HCT116 (cell line): ENCODE data around the gene KLHL35. TPM values are rescaled to one million over a fixed set of nuclear protein-coding genes. Genes with fewer than 3 reads are reported as not detected.

Experiments used
- ATAC-seq: fragments of 200-7000 bp; cut with Tn5 transposase; 2 replicates; pipeline ENCODE4 v1.9.1; 2020; ENCODE audit warnings: mild to moderate bottlenecking, moderate library complexity
- BruUV-seq: library from RNA; stranded (reverse); fragments of 400-500 nt; replicated peaks from 2 replicates; lab custom pipeline; 2021; lab: Mats Ljungman, UMichigan
- CTCF ChIA-PET: fragments of 300-600 bp; sonication (Branson Sonifier 250); formaldehyde crosslinking; loops from one replicate; lab custom pipeline; 2021; ENCODE audit warnings: antibody characterized with exemption; lab: Charles Lee
- POLR2A ChIA-PET: fragments of 300-600, 350-600 bp; sonication (Branson Sonifier 250); formaldehyde crosslinking; loops from one replicate; lab custom pipeline; 2021; ENCODE audit warnings: antibody characterized with exemption; lab: Charles Lee
- RAD21 ChIA-PET, 2 experiments: fragments of 300-600 bp; sonication (Branson Sonifier 250); formaldehyde crosslinking; loops; one replicate each; lab custom pipeline; 2023; ENCODE audit warnings: low total read pairs in 2 of 2; ENCODE audit not compliant: uncharacterized antibody in 2 of 2, unreplicated experiment in 2 of 2, low non-redundant PET in 1 of 2; lab: Charles Lee
- DNase-seq: peaks from one replicate; pipeline ENCODE4 v3.0.0-alpha.2; 2010; ENCODE audit warnings: low read depth, low spot score
- H2AFZ ChIP-seq: fragments of 200-600 bp; shearing (Covaris generic), sonication (generic); 2 replicates; pipeline ENCODE4 v1.6.1; 2017; ENCODE audit warnings: low read depth, mixed run types, mixed read lengths, antibody characterized with exemption, low read length; ENCODE audit not compliant: poor library complexity, severe bottlenecking
- H3K27ac ChIP-seq: 2 replicates; pipeline ENCODE4 v1.5.1; 2012; ENCODE audit warnings: low read depth, low read length
- H3K27me3 ChIP-seq: fragments of 200-600 bp; sonication (generic); 2 replicates; pipeline ENCODE4 v1.6.1; 2016; ENCODE audit warnings: mixed run types, low read length, mixed read lengths; ENCODE audit not compliant: insufficient read depth
- H3K36me3 ChIP-seq, 2 experiments: fragments of 200-500 bp in 1 of 2; fragments of 200-600 bp in 1 of 2; sonication (Bioruptor generic) in 1 of 2; sonication (generic) in 1 of 2; 2 replicates each; pipeline versions ENCODE4 v1.5.1 to v1.6.1; 2014 to 2016; ENCODE audit warnings: low read length in 2 of 2, inconsistent platforms in 1 of 2, mixed read lengths in 1 of 2, mixed run types in 1 of 2; ENCODE audit not compliant: insufficient read depth in 2 of 2, control insufficient read depth in 1 of 2
- H3K4me1 ChIP-seq, 2 experiments: fragments of 200-600 bp in 1 of 2; sonication (generic) in 1 of 2; 2 replicates each; pipeline versions ENCODE4 v1.5.1 to v1.6.1; 2012 to 2017; ENCODE audit warnings: low read length in 2 of 2, inconsistent platforms in 1 of 2, mild to moderate bottlenecking in 1 of 2, mixed read lengths in 1 of 2, mixed run types in 1 of 2, moderate library complexity in 1 of 2; ENCODE audit not compliant: insufficient read depth in 2 of 2, control insufficient read depth in 1 of 2
- H3K4me2 ChIP-seq: fragments of 200-600 bp; sonication (generic); 2 replicates; pipeline ENCODE4 v1.6.1; 2017; ENCODE audit warnings: mixed run types, low read length, mixed read lengths
- H3K4me3 ChIP-seq, 2 experiments: fragments of 200-600 bp in 1 of 2; sonication (generic) in 1 of 2; replicated peaks in 1 of 2; 2 replicates each; pipeline ENCODE4 v1.5.1; 2011 to 2016; ENCODE audit warnings: low read length in 2 of 2, control low read depth in 1 of 2, low read depth in 1 of 2, mild to moderate bottlenecking in 1 of 2, mixed read lengths in 1 of 2, mixed run types in 1 of 2
- H3K79me2 ChIP-seq: fragments of 200-600 bp; sonication (generic); 2 replicates; pipeline ENCODE4 v1.6.1; 2017; ENCODE audit warnings: mild to moderate bottlenecking, mixed run types, low read length, moderate library complexity, mixed read lengths; ENCODE audit not compliant: insufficient read depth
- H3K9ac ChIP-seq: fragments of 200-600 bp; sonication (generic); 2 replicates; pipeline ENCODE4 v1.6.1; 2016; ENCODE audit warnings: low read length, mixed read lengths
- H3K9me2 ChIP-seq: fragments of 200-600 bp; sonication (generic), shearing (Covaris generic); 2 replicates; pipeline ENCODE4 v1.6.1; 2017; ENCODE audit warnings: mixed run types, mild to moderate bottlenecking, moderate library complexity; ENCODE audit not compliant: insufficient read depth
- H3K9me3 ChIP-seq, 2 experiments: fragments of 200-500 bp in 1 of 2; fragments of 200-600 bp in 1 of 2; sonication (Bioruptor generic) in 1 of 2; sonication (generic) in 1 of 2; 2 replicates each; pipeline ENCODE4 v1.6.1; 2014 to 2017; ENCODE audit warnings: low read length in 2 of 2, mixed read lengths in 2 of 2, inconsistent platforms in 1 of 2, low read depth in 1 of 2, mild to moderate bottlenecking in 1 of 2, mixed run types in 1 of 2, moderate library complexity in 1 of 2; ENCODE audit not compliant: control insufficient read depth in 1 of 2, insufficient read depth in 1 of 2
- H4K20me1 ChIP-seq: fragments of 200-600 bp; sonication (generic), shearing (Covaris generic); 2 replicates; pipeline ENCODE4 v1.6.1; 2017; ENCODE audit warnings: mixed run types, mild to moderate bottlenecking, moderate library complexity; ENCODE audit not compliant: insufficient read depth
- ATF3 ChIP-seq: IDR thresholded peaks from 2 replicates; pipeline ENCODE4 v1.6.1; 2012
- ELF1 ChIP-seq: IDR thresholded peaks from 2 replicates; pipeline ENCODE4 v1.6.1; 2012; ENCODE audit warnings: low read depth, borderline replicate concordance
- EZH2 ChIP-seq: fragments of 200-600 bp; sonication (generic); IDR thresholded peaks from 2 replicates; pipeline ENCODE4 v1.6.1; 2017; ENCODE audit warnings: antibody characterized with exemption, mixed run types
- POLR2AphosphoS5 ChIP-seq: IDR thresholded peaks from 2 replicates; pipeline ENCODE4 v1.6.1; 2011; ENCODE audit warnings: mild to moderate bottlenecking, low read depth, low read length, moderate library complexity
- RAD21 ChIP-seq: IDR thresholded peaks from 2 replicates; pipeline ENCODE4 v1.6.1; 2012; ENCODE audit warnings: low read depth, mild to moderate bottlenecking
- SP1 ChIP-seq: IDR thresholded peaks from 2 replicates; pipeline ENCODE4 v1.6.1; 2012; ENCODE audit warnings: low read depth
- YY1 ChIP-seq: IDR thresholded peaks from 2 replicates; pipeline ENCODE4 v1.6.1; 2011; ENCODE audit warnings: low read length, low read depth, moderate library complexity, mild to moderate bottlenecking; ENCODE audit not compliant: insufficient replicate concordance; ENCODE audit errors: extremely low read depth
- intact Hi-C: fragments of 100-400 bp; cut with micrococcal nuclease; formaldehyde crosslinking; loops from 2 replicates; pipeline ENCODE4 v1.10.0; 2022
- total RNA-seq: library from RNA; stranded (reverse); gene quantifications from one replicate; pipeline ENCODE4 v1.2.1, GENCODE V29; 2021; ENCODE audit not compliant: unreplicated experiment

KLHL35 gene
- total RNA-seq, 1 experiment from 2014 or later = 1.7 TPM

GRCh38 chr11:75450826-75451821, 18.1 kb upstream of the KLHL35 start (continued):
- TF ChIP-seq POLR2AphosphoS5 (no peak), SP1 (no peak), EZH2 (no peak), ELF1 (no peak), RAD21 (peak; percentile 43), YY1 (no peak)

DNA sequence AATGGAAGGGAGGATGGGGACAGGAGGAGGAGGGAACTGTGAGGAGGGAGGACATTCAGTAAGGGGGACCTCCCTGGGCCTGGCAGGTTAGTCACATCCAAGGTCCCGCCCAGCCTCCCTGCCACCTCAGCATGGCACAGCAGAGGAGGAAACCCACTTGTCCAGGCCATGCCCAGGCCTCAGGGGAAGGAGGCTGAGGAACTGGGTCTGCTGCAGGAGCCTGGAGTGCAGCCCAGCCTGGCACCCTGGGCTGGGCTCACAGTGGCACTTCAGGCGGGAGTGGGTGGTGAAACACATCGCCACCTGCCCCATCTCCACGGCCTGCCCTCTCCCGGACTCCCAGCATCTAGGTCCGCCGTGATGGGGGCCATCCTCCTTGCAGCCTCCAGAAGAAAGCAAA, 17.2 kb upstream of the KLHL35 start:
- no peak for ATAC-seq
- ChIA-PET CTCF (no interaction called here), POLR2A (no interaction called here), RAD21 (no interaction called here)
- intact Hi-C loops = no loop called here
- Histone ChIP-seq H3K4me3 (no peak overlapping the region), H3K27ac (no peak overlapping the region), H3K27me3 (no peaks in the 10 kb centered on the region), H4K20me1 (no peaks in the 10 kb centered on the region), H3K9me2 (no peaks in the 10 kb centered on the region), H3K4me2 (no peak overlapping the region), H3K36me3 (no peaks in the 10 kb centered on the region; a peak in 1 of 4 replicates), H3K79me2 (no peaks in the 10 kb centered on the region), H3K4me1 (no peaks in the 10 kb centered on the region), H3K9me3 (no peaks in the 10 kb centered on the region), H2AFZ (no peak overlapping the region), H3K9ac (no peak overlapping the region)
- TF ChIP-seq ATF3 = no peak
- TF ChIP-seq POLR2AphosphoS5 = no peak
- no TSS peak for BruUV-seq
- DNase-seq = no peak
